Cerebellar nuclear complex (tissue), 1 donor: Measurements from ENCODE around the gene NDST3.

Source experiments
- DNase-seq, 2 experiments: peaks; one replicate each; lab custom pipeline; 2025; lab: John Stamatoyannopoulos, UW

NDST3 gene

GRCh38 chr4:118081434-118081833 lies 47.1 kb downstream of the NDST3 start:
- DNase-seq = no peak

GRCh38 chr4:118082182-118082581 lies 47.9 kb downstream of the NDST3 start:
- no peak for DNase-seq

- no peak for DNase-seq
These were observed 51.4 kb downstream of the NDST3 start for GRCh38 chr4:118085700-118086099.

GRCh38 chr4:118086344-118086743 lies 52.1 kb downstream of the NDST3 start:
- no peak for DNase-seq

GRCh38 chr4:118087366-118087765 lies 53.1 kb downstream of the NDST3 start:
- no peak for DNase-seq

- no peak for DNase-seq
These were observed 64.8 kb downstream of the NDST3 start for GRCh38 chr4:118099106-118099505.

DNA sequence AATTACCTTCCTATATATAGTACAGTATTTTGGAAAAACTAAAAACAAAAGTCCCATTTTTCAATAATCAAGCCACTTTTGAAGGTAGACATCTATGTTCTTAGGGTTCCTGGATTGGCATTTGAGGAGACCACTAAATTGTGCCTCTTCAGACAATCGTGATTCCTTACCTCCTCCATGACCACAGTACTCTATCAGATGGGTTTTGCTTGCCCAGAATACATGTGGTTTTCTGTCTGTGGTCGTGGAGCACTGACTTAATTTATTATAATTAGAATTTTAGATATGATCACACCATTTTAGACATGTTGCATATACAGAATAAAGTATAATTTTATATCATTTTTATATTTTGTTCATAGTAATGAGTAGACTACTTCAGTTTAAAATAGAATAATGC lies 67.9 kb downstream of the NDST3 start:
- no peak for DNase-seq

DNA sequence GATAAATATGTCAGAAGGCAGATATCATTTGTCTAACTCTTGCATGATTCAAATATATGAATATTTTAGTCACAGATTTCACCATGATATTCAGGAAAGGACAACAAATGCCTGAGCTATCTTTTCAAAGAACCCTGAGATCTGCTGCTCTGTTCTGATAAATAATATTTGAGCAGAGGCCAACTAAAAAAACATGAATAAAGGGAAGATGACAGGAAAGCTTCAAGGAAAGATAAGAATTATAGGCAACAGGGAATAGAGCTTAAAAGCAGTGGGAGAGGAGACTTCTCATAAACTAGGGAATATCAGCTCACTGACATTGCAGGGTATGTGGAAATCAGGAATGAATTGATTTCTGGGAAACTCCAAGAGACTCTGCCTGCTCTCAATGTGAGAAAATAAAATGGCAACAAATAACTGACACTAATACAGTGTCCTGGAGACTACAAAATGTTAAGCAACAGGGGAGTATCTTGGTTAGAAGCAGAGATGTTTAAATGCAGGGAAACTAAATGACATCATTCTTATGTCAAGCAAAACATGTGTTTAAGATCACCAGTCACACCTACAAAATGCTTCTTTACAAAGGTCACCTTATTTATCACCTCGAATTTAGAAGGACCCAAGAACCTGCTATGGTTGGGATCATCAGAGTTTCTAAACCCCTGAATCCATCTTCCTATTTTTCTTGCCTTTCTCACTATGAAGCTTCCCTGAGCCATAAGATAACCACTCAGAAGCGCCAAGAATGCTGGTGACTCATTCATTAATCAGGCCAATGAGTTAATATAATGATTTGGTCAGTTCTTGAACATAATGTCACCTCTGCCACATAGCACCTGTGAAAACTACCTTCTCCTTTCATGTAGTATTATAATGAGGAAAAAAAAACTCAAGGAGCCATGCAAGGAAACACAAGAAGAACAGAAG lies 78.1 kb downstream of the NDST3 start:
- no peak for DNase-seq

- no peak for DNase-seq
These were observed 78.9 kb downstream of the NDST3 start for GRCh38 chr4:118113220-118113619.

DNA sequence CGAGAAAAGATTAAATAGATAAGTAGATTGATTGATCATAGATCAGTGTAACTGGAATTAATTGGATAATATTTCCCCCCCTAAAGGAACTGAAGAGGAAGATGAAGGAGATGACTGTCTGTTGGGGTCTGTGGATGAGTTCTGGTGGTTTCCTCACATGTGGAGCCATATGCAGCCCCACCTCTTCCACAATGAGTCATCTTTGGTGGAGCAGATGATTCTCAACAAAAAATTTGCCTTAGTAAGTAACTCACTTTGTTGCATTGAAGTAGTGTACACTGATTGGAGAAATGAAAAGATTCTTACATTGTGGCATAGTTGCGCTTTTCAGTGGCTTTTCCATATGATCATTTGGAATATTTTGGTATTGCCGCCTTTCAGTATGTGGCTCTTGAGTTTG lies 80.4 kb downstream of the NDST3 start:
- DNase-seq = no peak

- no peak for DNase-seq
These were observed 86.0 kb downstream of the NDST3 start for GRCh38 chr4:118120120-118120760.

DNA sequence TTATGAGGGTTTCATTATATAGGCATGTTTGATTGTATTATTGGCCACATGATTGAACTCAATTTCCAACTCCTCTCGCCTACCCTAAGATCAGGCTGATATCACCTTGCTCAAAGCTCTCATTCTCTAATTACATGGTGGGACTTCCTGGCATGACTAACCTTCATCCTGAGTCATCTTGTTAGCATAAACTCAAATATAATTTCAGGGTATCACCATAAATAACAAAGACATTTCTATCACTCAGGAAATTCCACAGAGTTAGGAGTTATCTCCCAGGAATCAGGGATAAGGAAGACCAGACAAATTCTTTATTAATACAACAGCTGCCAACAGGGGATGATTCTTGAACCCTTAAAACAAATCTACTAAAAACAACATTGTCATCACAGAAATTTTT lies 90.7 kb downstream of the NDST3 start:
- DNase-seq = no peak

GRCh38 chr4:118139241-118139640 lies 105.0 kb downstream of the NDST3 start:
- DNase-seq = no peak

GRCh38 chr4:118141240-118141639 lies 107.0 kb downstream of the NDST3 start:
- no peak for DNase-seq

DNA sequence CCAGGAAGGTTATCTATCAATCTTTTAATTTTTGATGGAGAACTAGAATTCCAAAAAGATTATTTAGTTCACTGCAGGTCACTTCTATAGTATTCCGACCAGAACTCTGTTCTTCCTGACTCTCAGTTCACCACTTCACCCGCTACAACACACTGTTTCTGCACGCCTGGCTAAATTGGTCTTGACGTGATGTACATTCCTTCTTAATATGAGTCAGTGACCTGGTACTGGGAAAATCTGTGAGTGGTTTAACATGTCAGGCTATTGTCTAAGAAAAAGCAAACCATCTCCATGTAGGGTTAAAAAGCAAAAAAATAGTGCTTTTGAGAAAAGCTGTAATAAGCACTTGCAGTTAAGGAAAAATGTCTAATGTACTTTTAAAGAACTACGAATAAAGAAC lies 120.4 kb downstream of the NDST3 start:
- DNase-seq = no peak

GRCh38 chr4:118155516-118155915 lies 121.2 kb downstream of the NDST3 start:
- no peak for DNase-seq

DNA sequence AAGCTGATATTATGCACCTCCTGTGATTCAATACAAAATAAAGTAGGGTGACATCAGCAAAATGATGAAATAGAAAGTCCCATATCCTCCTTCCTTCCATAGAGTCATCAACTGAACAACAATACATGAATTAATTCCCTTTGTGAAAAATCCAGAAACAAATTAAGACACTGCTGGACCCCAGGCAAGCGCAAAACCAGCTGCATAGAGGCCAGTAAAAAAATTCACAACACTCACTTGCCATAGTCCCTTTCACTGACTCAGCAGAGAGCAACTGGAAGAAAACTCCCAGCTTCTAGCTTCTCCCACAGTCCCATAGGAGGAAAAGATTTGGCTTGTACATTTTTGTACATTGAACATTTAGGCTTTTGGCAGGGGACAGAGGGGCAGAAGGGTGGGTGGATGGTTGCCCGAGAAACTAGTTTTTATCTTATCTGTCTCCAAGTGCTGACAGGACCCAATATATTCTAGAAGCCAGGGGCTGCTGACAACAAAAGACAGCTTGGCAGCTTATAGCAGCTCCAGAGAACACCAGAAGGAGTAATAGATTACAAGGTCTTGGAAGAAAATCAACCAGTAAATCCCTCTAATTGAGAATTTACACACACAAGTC lies 124.6 kb downstream of the NDST3 start:
- DNase-seq = no peak

DNA sequence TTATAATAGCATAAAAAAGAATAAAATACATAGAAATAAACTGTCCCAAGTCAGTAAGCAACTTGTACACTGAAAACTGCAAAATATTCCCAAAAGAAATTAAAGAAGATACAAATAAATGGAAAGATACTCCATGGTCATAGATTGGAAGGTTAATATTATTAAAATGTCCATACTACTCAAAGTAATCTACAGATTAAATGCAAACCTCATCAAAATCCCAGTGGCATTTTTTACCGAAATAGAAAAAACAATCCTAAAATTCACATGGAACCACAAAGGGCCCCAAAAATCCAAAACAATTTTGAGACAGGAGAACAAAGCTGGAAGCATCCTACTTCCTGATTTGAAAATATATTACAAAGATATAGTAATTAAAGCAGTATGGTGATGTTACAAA lies 133.0 kb downstream of the NDST3 start:
- DNase-seq = no peak

DNA sequence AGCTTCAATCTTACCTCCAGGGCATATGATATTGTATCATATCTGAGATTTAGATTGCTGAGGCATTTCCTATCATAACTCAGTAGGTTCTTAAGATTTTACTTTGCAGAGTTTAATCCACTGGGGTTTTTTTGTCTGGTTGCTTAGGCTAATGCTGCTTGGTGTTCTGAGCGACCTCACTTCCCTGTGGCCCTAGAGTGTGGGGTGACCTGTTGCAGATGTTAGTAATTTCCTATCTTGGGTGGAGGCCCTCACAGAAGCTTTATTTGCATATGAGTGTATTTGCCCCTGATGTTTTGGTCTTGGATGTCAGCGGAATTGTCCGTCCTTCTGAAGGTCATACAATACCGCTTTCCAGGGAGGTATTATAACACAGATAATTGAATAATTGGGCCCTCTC lies 137.1 kb downstream of the NDST3 start:
- DNase-seq = no peak

- DNase-seq = no peak
These were observed 138.8 kb downstream of the NDST3 start for GRCh38 chr4:118173126-118173525.

DNA sequence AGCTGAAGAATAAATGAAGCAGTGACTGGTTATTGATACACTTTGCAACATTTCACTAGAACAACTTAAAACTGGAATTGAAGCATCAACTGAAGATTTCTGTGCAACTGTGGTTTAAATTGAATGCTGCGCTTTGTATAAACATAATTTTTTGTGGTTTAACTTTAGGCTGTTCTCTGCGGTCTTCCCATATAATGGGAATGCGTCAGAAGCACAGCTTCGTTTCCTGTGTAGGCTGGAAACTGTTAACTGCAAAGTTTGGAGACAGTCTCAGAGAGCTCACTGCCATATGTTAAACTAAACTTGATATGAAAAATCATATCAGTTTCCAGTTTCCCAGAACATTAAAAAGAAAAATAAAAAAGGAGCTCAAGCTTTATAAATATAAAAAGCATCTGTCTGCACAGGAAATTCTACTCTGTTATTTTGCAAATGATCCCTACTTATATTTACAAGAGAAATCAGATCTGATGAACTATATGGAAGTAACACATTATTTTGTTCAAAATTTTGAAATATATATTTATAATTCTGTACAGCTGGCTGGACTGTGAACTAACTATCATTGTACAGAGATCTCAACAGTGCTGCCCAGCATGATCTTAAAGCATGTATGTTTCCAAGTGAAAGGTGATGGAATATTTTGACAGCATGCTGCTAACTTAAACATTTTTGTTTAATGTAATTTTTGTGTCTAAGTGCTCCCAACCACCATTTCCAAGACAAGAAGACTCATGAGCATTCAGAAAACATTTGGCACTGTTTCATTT lies 139.9 kb downstream of the NDST3 start:
- DNase-seq = no peak

DNA sequence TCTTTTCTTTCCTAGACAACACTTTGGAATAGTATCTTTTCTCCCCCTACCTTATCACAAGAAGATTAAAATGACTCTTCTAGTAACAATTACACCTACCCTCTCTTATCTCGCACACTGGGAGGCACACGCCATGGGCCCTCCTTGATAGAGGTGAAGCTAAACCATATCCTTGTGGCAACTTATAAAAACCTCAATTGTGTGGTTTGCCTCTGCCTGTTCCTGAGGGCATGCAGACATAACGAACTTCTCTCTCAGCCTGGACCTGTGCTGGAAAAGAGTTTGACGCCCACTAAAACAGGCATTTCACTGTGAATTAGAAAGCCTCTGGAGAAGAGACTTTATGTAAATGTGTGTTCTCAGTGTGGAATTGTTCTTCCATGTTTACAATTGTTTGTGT lies 141.2 kb downstream of the NDST3 start:
- no peak for DNase-seq
